Skeletal muscle satellite cell (primary cell): ENCODE measurements around the gene CCDC57.

Experiments used
- H3K27me3 ChIP-seq: 2 replicates; pipeline ENCODE4 v1.7.0; 2013; ENCODE audit warnings: low read length; ENCODE audit not compliant: control insufficient read depth, insufficient read depth
- H3K36me3 ChIP-seq: 2 replicates; pipeline ENCODE4 v1.7.0; 2013; ENCODE audit warnings: mild to moderate bottlenecking, control low read depth, low read length; ENCODE audit not compliant: insufficient read depth
- H3K4me1 ChIP-seq: 2 replicates; pipeline ENCODE4 v1.7.0; 2013; ENCODE audit warnings: low read length; ENCODE audit not compliant: control insufficient read depth, insufficient read depth
- H3K4me2 ChIP-seq: 2 replicates; pipeline ENCODE4 v1.7.0; 2013; ENCODE audit warnings: mild to moderate bottlenecking, low read length
- H3K4me3 ChIP-seq: 2 replicates; pipeline ENCODE4 v1.7.0; 2013; ENCODE audit warnings: low read length
- H3K9ac ChIP-seq: 2 replicates; pipeline ENCODE4 v1.7.0; 2013; ENCODE audit warnings: mild to moderate bottlenecking, low read depth, low read length, moderate library complexity
- H3K9me3 ChIP-seq: replicated peaks from 2 replicates; pipeline ENCODE4 v1.7.0; 2013; ENCODE audit warnings: mild to moderate bottlenecking, control low read depth, low read length

The CCDC57 gene

DNA sequence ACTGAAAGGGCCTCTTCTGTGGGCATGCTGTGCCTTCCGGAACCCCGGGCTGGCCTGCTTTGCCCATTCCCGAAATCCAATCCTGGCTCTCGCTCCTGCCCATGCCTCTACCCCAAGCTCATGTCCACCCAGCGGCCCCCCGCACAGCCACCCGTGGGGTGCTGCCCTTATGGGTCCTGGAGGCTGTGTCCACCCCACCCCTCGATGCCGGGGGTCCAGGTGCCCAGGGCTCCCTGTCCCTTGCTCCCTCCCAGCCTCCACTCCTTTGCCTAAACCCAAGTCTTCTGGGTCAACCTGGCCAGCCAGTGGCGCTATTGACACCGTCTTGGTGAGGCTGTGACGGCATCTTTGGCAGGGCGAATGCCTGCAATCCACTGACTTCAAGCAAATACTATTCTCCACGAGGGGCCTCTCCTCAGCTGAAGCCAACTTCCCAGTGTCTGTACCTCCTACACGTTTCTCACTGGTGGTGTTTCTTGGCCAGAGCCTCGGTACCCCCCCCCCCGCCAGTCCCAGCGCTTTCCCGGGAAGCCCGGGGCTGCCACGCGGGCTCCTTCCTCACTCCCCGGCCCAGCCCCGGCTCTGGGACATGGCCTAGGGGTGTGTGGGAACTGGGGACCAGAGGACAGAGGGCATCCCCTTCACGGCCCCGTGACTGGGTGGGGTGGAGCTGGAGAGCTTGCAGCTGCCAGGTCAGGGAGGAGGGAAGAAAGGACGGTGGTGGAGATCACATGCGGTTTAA, 134.9 kb downstream of the CCDC57 start:
- no peaks in the 10 kb centered on the region for H3K9me3 ChIP-seq
- no peaks in the 10 kb centered on the region for H3K27me3 ChIP-seq
- H3K36me3 ChIP-seq = peaks cover 47% of the 10 kb centered on the region
- H3K4me2 ChIP-seq = no peak overlapping the region
- no peak overlapping the region for H3K4me3 ChIP-seq
- no peaks in the 10 kb centered on the region for H3K4me1 ChIP-seq
- no peak overlapping the region for H3K9ac ChIP-seq

DNA sequence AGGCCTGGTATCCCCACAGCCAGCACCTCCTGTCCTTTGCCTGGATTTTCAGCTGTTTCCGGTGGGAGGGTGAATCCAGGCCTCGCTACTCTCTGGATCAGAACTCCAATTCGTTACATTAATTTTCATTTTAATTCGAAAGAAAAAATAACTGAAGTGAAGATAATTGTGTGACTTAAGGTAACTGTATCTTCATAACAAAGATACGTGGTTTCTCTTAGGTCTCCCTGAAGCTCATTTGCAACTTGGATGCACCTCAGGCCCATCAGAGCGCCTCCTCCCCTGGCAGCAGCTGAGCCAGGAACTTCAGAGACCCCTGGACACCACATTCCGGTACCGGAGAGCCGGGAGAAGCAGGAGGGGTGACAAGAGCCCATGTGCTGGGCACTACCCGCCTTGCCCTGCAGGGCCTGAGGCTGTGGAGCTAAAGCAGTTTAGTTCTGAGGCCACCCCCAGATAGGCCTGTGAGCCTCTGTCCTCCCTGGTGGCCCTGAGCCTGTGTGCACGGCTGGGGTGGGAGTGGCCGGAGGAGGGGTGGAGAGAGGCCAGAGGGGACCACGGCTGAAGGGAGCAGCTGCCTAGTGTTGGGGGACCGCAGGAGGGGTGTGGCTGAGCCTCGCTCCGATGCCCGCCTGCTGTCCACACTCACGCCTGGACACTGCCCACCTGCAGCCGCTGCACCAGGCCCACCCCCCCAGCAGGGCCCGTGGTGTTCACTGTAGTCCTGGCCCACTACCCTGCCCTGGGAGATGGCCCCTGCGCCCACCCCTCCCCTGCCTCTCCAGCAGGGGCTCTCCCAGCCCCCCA, 135.7 kb downstream of the CCDC57 start:
- H3K27me3 ChIP-seq = no peaks in the 10 kb centered on the region
- peaks cover 39% of the 10 kb centered on the region for H3K36me3 ChIP-seq
- H3K4me2 ChIP-seq = no peak overlapping the region
- no peak overlapping the region for H3K4me3 ChIP-seq
- H3K4me1 ChIP-seq = no peaks in the 10 kb centered on the region
- H3K9me3 ChIP-seq = no peaks in the 10 kb centered on the region
- H3K9ac ChIP-seq = no peak overlapping the region

DNA sequence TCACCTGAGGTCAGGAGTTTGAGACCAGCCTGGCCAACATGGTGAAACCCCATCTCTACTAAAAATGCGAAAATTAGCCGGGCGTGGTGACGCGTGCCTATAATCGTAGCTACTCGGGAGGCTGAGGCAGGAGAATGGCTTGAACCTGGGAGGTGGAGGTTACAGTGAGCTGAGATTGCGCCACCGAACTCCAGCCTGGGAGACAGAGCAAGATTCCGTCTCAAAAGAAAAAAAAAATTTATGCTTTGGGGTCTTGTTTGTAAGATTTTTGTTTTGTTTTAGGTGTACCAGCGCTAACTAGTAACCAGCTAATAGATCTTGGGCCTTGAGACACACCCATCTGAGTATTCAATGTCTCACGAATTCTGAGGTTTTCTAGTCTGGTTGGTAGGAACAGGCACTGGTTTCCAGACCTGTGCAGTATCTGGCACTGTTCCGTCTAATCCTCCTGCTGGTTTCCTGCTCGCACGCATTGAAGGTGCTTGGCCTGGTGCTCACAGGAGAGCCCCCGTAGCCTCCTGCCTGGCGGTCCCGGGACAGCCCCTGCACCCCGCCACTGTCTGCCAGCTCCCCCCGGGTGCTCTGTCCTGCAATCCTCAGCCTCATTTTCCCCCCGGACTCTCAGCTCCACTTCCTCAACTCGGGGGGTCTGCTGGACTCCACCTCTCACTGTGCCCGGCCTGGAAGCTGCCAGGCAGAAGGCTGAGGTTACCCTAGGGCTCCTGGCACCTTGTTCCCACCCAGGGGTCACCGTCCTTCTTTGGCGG, 136.4 kb downstream of the CCDC57 start:
- H3K27me3 ChIP-seq = no peaks in the 10 kb centered on the region
- no peak overlapping the region for H3K4me2 ChIP-seq
- no peaks in the 10 kb centered on the region for H3K9me3 ChIP-seq
- no peak overlapping the region for H3K4me3 ChIP-seq
- no peak overlapping the region for H3K9ac ChIP-seq
- no peaks in the 10 kb centered on the region for H3K4me1 ChIP-seq
- H3K36me3 ChIP-seq = peaks cover 34% of the 10 kb centered on the region

DNA sequence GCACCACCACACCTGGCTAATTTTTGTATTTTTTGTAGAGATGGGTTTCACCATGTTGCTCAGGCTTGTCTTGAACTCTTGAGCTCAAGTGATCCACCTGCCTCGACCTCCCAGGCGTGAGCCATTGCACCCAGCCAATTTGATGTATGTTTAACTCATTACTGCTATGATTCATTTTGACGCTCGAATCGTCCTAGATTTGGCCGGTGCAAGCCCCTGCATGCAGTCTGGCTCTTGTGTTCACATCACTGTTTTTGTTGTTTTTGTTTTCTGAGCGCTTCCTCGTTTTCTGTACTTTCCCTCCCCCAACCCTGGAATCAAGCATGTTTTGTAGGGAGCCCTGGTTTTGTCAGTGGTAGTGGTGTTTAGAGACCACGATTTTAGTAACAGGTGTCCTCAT, 139.2 kb downstream of the CCDC57 start:
- Histone ChIP-seq H3K9me3 (no peaks in the 10 kb centered on the region), H3K4me3 (no peak overlapping the region), H3K27me3 (no peaks in the 10 kb centered on the region), H3K9ac (no peak overlapping the region), H3K36me3 (peaks cover 12% of the 10 kb centered on the region), H3K4me2 (no peak overlapping the region), H3K4me1 (no peaks in the 10 kb centered on the region)

DNA sequence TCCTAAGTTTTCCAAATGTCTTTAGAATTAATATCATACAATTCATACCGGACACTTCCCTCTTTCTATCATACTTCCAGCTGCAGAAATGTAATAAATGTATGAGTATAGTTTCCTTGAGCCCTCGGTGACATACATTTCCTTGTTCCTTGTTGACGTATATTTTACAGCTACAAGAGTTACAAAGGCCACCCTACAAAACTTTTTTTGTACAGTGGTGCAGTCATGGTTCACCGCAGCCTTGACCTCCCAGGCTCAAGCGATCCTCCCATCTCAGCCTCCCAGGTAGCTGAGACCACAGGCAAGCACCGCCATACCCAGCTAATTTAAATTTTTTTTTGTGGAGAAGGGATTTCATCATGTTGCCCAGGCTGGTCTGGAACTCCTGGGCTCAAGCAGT, 139.8 kb downstream of the CCDC57 start:
- Histone ChIP-seq H3K9me3 (no peaks in the 10 kb centered on the region), H3K4me1 (no peaks in the 10 kb centered on the region), H3K27me3 (no peaks in the 10 kb centered on the region), H3K4me2 (no peak overlapping the region), H3K36me3 (peaks cover 6% of the 10 kb centered on the region), H3K9ac (no peak overlapping the region), H3K4me3 (no peak overlapping the region)

DNA sequence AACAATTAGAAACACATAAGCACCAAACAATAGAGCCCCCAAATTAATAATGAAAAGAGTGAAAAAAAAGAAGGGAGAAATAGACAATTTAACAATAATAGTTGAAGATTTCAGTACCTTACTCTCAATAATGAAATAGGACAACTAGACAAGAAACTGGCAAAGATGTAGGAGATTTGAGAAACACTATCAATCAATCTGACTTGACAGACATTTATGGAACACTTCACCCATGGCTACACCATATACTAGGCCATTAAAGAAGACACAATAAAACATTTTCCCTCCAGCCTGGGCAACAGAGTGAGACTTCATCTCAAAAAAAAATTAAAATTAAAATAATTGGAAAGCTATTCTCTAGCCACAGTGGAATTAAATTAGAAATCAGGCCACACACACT, 142.0 kb downstream of the CCDC57 start:
- Histone ChIP-seq H3K4me3 (no peak overlapping the region), H3K4me1 (peaks cover 8% of the 10 kb centered on the region), H3K9me3 (no peaks in the 10 kb centered on the region), H3K4me2 (no peak overlapping the region), H3K27me3 (no peaks in the 10 kb centered on the region), H3K9ac (no peak overlapping the region), H3K36me3 (no peaks in the 10 kb centered on the region)

DNA sequence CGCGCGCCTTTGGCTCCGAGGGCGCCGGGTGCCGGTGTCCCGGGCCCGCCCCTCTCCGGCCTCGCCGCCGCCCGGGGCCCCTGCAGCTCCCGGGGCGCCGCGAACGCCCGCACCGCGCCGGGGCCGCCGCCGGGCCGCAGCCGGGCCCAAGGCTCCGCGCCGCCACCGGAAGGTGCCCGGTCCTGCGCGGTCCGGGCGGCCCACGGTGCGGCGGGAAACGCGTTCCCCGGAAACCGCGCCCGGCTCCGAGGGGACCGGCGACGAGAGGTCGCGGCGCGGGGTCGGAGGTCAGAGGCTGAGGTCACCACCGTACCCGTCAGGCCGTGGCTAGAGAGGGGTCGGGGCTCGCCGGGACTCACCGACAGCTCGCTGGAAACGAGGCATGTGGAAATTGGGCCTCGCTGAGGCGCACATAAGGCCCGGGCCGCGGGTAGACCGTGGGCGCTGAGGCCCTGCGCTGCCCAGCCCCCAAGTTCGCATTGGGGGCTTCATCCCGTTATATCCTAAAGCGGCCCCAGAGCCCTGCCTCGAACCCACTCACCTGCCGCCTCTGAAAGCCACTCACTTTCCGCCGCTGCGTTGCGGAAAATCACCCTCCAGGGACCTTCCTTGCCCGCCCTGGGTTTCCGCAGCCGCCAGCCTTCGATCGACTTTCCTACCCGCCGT, 146.9 kb downstream of the CCDC57 start, which contains the start of gene DUS1L:
Gene DUS1L (minus strand): TSS at position 167 of the 666 bp plus-strand sequence. CDS start 745 bp downstream, outside the sequence.
- Histone ChIP-seq H3K9me3 (no peaks in the 10 kb centered on the region), H3K27me3 (no peaks in the 10 kb centered on the region), H3K36me3 (peaks cover 15% of the 10 kb centered on the region), H3K4me3 (peak within 1 kb of the TSS; percentile 87), H3K9ac (peak within 1 kb of the TSS; percentile 97), H3K4me2 (peak within 1 kb of the TSS; percentile 100), H3K4me1 (peaks cover 21% of the 10 kb centered on the region)

DNA sequence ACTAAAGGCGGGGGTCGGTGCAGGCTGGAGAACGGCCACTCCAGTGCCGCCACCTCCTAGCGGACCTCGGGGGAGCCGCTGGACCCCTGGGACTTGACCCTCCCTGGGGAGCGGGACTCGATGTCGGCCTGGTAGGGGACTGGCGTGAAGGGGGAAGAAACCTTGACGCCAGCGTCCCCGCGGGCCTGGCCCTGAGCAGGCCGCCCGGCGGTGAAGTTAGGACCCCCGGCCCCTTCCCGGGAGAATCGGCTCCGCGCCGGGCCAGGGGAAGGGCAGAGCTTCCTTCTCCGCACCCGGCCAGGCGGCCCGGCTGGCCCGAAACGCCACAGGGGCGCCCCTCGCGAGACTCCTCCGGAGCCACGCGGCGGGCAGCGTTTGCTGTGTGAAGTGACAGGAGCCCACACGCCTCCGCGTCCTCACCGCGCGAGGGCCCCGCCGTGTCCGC, 147.4 kb downstream of the CCDC57 start:
- no peaks in the 10 kb centered on the region for H3K27me3 ChIP-seq

DNA sequence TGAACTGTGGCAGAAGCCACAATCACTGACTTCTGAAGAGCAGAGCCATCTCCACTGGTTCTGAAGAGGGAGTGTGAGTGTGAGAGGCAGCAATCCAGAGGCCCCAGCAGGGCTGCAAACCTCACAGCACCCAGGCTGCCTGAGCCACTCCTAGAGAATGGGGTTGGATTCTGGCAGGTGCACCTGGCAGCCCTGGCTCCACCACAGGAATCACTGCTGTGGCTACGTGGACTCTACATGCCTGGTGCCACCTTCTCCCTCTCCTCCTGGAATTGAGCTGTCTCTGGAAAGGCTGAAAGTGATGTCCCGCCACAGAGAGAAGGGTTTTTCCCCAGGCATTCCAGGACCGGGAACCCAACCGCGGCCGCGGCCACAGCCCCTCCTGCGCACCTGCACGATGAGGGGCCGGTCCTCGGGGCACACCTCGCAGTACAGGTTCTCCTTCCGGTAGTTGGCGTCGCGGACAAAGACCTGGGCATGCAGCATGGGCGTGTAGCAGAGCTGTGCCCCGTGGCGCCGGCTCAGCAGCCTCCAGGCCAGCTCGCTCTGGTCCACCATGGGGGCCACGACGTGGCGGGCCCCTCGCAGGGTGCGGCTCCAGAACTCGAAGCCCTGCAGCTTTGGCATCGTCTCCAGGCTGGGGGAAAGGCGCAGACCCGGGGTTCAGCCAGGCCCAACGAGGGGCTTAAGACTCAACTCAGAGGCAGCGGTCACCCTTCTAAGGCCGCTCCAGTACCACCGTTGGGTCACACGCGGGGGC, 148.0 kb downstream of the CCDC57 start:
- H3K4me2 ChIP-seq = peak overlapping the region; percentile 100
- peak overlapping the region; percentile 97 for H3K9ac ChIP-seq
- H3K4me3 ChIP-seq = peak overlapping the region; percentile 87

More for the DNA sequence above, 147.4 kb downstream of the CCDC57 start:
- Histone ChIP-seq H3K36me3 (peaks cover 20% of the 10 kb centered on the region), H3K4me2 (peak overlapping the region; percentile 100), H3K9ac (peak overlapping the region; percentile 97), H3K4me1 (peaks cover 21% of the 10 kb centered on the region), H3K9me3 (no peaks in the 10 kb centered on the region), H3K4me3 (peak overlapping the region; percentile 87)

More for the DNA sequence above, 148.0 kb downstream of the CCDC57 start:
- H3K9me3 ChIP-seq = no peaks in the 10 kb centered on the region
- H3K4me1 ChIP-seq = peaks cover 21% of the 10 kb centered on the region
- H3K36me3 ChIP-seq = peaks cover 26% of the 10 kb centered on the region
- H3K27me3 ChIP-seq = no peaks in the 10 kb centered on the region
